DMS79 (cell line): ENCODE measurements around the gene GRAMD1A.

Experiments
- DNase-seq: peaks from one replicate; lab custom pipeline; 2025; lab: John Stamatoyannopoulos, UW

GRAMD1A gene

DNA sequence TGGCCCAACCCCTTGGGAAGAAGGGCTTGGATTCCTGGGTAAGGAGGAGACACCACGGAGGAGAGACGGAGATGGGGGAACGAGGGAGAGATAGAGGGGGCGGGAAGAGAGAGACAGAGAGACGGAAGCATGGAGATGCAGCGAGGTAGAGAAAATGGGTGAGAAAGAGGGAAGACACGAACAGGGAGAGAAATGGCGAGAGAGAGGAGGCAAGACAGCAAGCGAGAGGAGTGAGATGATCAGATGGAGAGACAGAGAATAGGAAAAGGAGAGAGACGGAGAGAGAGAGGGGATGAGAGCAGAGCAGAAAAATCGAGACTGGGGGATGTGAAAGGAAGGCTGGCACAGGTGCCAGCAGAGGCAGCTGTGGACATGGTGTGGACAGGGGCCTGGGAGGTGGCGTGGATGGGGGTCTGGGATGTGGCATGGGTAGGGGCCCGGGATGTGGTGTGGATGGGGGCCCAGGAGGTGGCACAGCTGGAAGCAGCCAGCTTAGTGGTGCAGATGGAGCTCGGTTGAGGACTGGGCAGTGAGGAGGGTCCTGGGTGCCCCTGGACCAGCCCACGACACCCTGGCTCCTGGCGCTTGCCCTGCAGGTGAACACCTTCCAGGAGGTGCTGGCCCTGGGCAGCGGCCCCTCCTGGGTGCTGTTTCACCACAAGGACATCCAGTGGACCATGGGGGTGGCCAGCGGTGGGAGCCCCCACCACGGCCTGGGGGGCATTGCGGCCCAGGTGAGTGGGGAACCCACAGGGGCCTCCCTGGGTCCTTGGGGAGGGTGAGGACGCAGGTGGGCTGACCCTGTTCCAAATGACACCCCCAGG is 75.3 kb downstream of the GRAMD1A start:
- DNase-seq, result no peak

DNA sequence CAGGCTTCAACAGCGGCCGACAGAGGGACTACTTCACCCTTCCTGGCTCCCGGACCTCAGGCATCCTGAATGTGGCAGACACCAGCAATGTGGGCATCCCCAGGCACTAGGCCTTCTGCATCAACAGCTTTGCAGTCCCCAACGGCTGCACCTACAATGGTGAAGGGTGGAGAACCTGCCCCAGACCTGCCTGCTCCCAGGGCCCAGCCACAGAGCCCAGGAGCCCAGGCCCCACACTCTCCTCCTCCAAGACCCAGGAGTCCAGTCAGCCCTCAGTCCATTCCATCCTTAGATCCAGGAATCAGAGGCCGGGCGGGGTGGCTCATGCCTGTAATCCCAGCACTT is 75.9 kb downstream of the GRAMD1A start:
- DNase-seq, result no peak
